ENCODE measurements around the gene BEGAIN. TPM values are rescaled to one million over a fixed set of nuclear protein-coding genes. Genes with fewer than 3 reads are reported as not detected.

Gene BEGAIN
- total RNA-seq, 4 donors from 2014 or later = 0.47 to 1.5 (median 0.53) TPM; not detected in 1

- DNase-seq = no peak
- 55 to 82% methylated on average over 11 of the region's 22 CpGs for WGBS, 2 donors
- Histone ChIP-seq H3K36me3 (no peaks in the 10 kb centered on the region), H3K4me1 (peaks cover 0 to 20% (median 0%) of the 10 kb centered on the region in 3 donors), H3K27me3 (peaks cover 0 to 78% (median 0%) of the 10 kb centered on the region in 4 donors), H3K9me3 (no peaks in the 10 kb centered on the region), H3K4me3 (no peak overlapping the region), H3K27ac (no peak overlapping the region)
- no peak for TF ChIP-seq POLR2A (IDR thresholded peaks at IDR 0.05)
- TF ChIP-seq CTCF (IDR thresholded peaks at IDR 0.05) = no peak
- intact Hi-C loops (cut with DNase I) = no loop called here
These were observed 35.7 kb upstream of the BEGAIN start for GRCh38 chr14:100622708-100623485.

- Histone ChIP-seq H3K4me1 (peaks cover 0 to 27% (median 0%) of the 10 kb centered on the region in 3 donors), H3K9me3 (no peaks in the 10 kb centered on the region), H3K27ac (no peak overlapping the region), H3K4me3 (no peak overlapping the region), H3K36me3 (no peaks in the 10 kb centered on the region), H3K27me3 (peaks cover 0 to 80% (median 0%) of the 10 kb centered on the region in 4 donors)
- no peak for DNase-seq
- no peak for TF ChIP-seq POLR2A (IDR thresholded peaks at IDR 0.05)
- no peak for TF ChIP-seq CTCF (IDR thresholded peaks at IDR 0.05)
- WGBS, 2 donors = 35 to 62% methylated on average over 3 to 8 of the region's 8 CpGs
- intact Hi-C loops (cut with DNase I) = no loop called here
These were observed 35.0 kb upstream of the BEGAIN start for GRCh38 chr14:100622224-100622623.

- TF ChIP-seq CTCF (IDR thresholded peaks at IDR 0.05) = no peak
- TF ChIP-seq POLR2A (IDR thresholded peaks at IDR 0.05) = no peak
- DNase-seq = no peak
- Histone ChIP-seq H3K9me3 (no peaks in the 10 kb centered on the region), H3K27me3 (peaks cover 0 to 82% (median 0%) of the 10 kb centered on the region in 4 donors), H3K27ac (no peak overlapping the region), H3K4me1 (peaks cover 0 to 28% (median 0%) of the 10 kb centered on the region in 3 donors), H3K4me3 (no peak overlapping the region), H3K36me3 (no peaks in the 10 kb centered on the region)
- intact Hi-C loops (cut with DNase I) = no loop called here
- WGBS, 2 donors = 77 to 87% methylated on average over 10 to 11 of the region's 14 CpGs
These were observed 34.6 kb upstream of the BEGAIN start for GRCh38 chr14:100621806-100622205.

- DNase-seq = no peak
These were observed 33.3 kb upstream of the BEGAIN start for GRCh38 chr14:100620255-100621100.

More at GRCh38 chr14:100620255-100621100, 33.3 kb upstream of the BEGAIN start:
- H3K4me3 ChIP-seq = no peak overlapping the region
- peaks cover 0 to 28% (median 0%) of the 10 kb centered on the region in 3 donors for H3K4me1 ChIP-seq
- 82 to 91% methylated on average over 10 to 13 of the region's 18 CpGs for WGBS, 2 donors
- intact Hi-C loops (cut with DNase I) = no loop called here
- peaks cover 0 to 79% (median 0%) of the 10 kb centered on the region in 4 donors for H3K27me3 ChIP-seq
- no peaks in the 10 kb centered on the region for H3K36me3 ChIP-seq
- TF ChIP-seq POLR2A (IDR thresholded peaks at IDR 0.05) (no peak), CTCF (IDR thresholded peaks at IDR 0.05) (no peak)
- no peaks in the 10 kb centered on the region for H3K9me3 ChIP-seq
- H3K27ac ChIP-seq = no peak overlapping the region

Measured in esophagus squamous epithelium (tissue), 5 donors.